ENCODE results near the gene RAD51C.
A peak's percentile ranks its signal among the peaks of the same experiment; 100 is the strongest.
"Not testable (repeated sequence)": the region's sequence is repeated elsewhere in the genome, so short reads cannot be mapped to it uniquely, and the experiment has no call there.

The RAD51C gene

GRCh38 chr17:58688521-58688920 is 3.9 kb upstream of the RAD51C start:
- H3K9me3 ChIP-seq (ENCODE audit: insufficient read depth, low read depth, low read length) = no peaks in the 10 kb centered on the region
- H3K27ac ChIP-seq (ENCODE audit: low read length) = no peak overlapping the region
- no peak overlapping the region for H3K9ac ChIP-seq (ENCODE audit: low read depth, low read length)
- no peak overlapping the region for H3K4me3 ChIP-seq (ENCODE audit: low read length)
- H3K36me3 ChIP-seq (ENCODE audit: insufficient read depth, low read depth, low read length) = no peaks in the 10 kb centered on the region
- no peaks in the 10 kb centered on the region for H3K4me1 ChIP-seq (ENCODE audit: insufficient read depth, low read length)
- no peaks in the 10 kb centered on the region; the same call in 1 of the 2 replicates for H3K27me3 ChIP-seq (ENCODE audit: insufficient read depth, low read length)

DNA sequence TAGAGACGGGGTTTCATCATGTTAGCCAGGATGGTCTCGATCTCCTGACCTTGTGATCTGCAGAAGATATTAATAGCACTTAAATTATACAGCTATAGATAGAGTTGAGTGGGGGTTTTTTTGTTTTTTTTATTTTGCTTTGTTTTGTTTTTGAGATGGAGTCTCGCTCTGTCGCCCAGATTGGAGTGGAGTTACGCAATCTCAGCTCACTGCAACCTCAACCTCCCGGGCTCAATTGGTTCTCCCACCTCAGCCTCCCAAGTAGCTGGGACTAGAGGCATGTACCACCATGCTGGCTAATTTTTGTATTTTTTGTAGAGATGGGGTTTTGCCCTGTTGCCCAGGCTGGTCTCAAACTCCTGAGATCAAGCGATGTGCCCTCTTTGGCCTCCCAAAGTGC is 2.4 kb upstream of the RAD51C start:
- not testable (repeated sequence) for H3K4me3 ChIP-seq (ENCODE audit: low read length); H3K9me3 ChIP-seq (ENCODE audit: insufficient read depth, low read depth, low read length); H3K36me3 ChIP-seq (ENCODE audit: insufficient read depth, low read depth, low read length); H3K27me3 ChIP-seq (ENCODE audit: insufficient read depth, low read length); H3K27ac ChIP-seq (ENCODE audit: low read length); H3K9ac ChIP-seq (ENCODE audit: low read depth, low read length); H3K4me1 ChIP-seq (ENCODE audit: insufficient read depth, low read length)

DNA sequence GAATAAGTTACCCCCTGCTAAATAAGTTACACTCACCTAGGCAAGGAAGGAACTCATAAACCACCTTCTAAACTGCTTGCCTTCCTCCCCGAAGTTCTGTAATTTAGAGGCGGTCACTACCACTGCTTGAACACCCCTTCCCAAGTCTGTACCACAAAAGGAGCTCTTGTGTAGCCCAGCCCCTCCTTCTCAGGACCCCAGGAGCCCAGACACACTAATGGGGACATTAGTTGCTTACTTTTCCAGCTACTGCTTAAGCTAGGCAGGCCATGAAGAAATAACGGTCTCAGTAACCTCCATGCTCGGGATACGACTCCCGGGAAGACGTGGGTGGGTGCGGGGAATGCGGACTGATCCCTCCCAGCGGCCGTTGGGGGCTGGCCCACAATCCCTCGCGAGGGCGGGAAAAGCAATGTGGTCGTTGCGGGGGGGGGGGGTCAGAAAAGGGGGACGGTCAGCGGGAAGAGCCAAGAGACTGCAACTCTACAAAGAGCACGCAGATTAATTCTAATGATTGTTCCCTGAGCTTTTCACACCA is 632 bp upstream of the RAD51C start, which contains the start of gene TEX14:
Gene TEX14, minus strand, starts transcription at position 345 of the 538 bp plus-strand sequence. CDS start 40,044 bp downstream, outside the sequence.
- Histone ChIP-seq H3K9ac (ENCODE audit: low read depth, low read length) (peak within 1 kb of the TSS; percentile 66), H3K27ac (ENCODE audit: low read length) (no peak within 1 kb of the TSS), H3K4me1 (ENCODE audit: insufficient read depth, low read length) (no peaks in the 10 kb centered on the region), H3K27me3 (ENCODE audit: insufficient read depth, low read length) (no peaks in the 10 kb centered on the region; the same call in 1 of the 2 replicates), H3K9me3 (ENCODE audit: insufficient read depth, low read depth, low read length) (no peaks in the 10 kb centered on the region), H3K36me3 (ENCODE audit: insufficient read depth, low read depth, low read length) (0 out of 2 replicates have a peak, but pooled peaks cover 6% of the 10 kb centered on the region), H3K4me3 (ENCODE audit: low read length) (peak within 1 kb of the TSS; percentile 68)

DNA sequence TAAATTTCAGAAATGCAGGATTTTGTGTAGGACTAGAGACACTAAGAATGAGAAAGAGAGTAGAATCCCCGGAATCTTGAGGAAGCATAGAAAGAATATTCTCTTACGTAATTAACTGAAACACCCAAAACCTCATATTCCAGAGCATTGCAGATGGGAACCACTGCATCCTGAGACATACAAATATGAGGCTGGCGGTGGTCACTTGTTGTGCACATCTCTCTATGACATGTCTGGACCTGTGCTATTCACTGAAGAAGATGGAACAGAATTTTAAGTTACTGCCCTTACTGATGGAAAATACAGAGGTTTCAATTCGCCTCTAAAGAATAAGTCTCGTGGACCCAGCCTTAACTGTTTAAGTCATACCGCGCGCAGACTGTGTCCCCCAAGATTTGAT is 806 bp downstream of the RAD51C start:
- Histone ChIP-seq H3K4me3 (ENCODE audit: low read length) (peak overlapping the region; percentile 68), H3K4me1 (ENCODE audit: insufficient read depth, low read length) (no peaks in the 10 kb centered on the region), H3K9ac (ENCODE audit: low read depth, low read length) (peak overlapping the region; percentile 66; the same call in 1 of the 2 replicates), H3K36me3 (ENCODE audit: insufficient read depth, low read depth, low read length) (0 out of 2 replicates have a peak, but pooled peaks cover 6% of the 10 kb centered on the region), H3K27ac (ENCODE audit: low read length) (no peak overlapping the region), H3K27me3 (ENCODE audit: insufficient read depth, low read length) (no peaks in the 10 kb centered on the region; the same call in 1 of the 2 replicates), H3K9me3 (ENCODE audit: insufficient read depth, low read depth, low read length) (no peaks in the 10 kb centered on the region)

GRCh38 chr17:58693751-58694150 is 1.3 kb downstream of the RAD51C start:
- H3K27me3 ChIP-seq (ENCODE audit: insufficient read depth, low read length) = no peaks in the 10 kb centered on the region; the same call in 1 of the 2 replicates
- no peak overlapping the region for H3K4me3 ChIP-seq (ENCODE audit: low read length)
- no peak overlapping the region for H3K27ac ChIP-seq (ENCODE audit: low read length)
- no peaks in the 10 kb centered on the region for H3K9me3 ChIP-seq (ENCODE audit: insufficient read depth, low read depth, low read length)
- H3K4me1 ChIP-seq (ENCODE audit: insufficient read depth, low read length) = no peaks in the 10 kb centered on the region
- no peak overlapping the region for H3K9ac ChIP-seq (ENCODE audit: low read depth, low read length)
- 0 out of 2 replicates have a peak, but pooled peaks cover 6% of the 10 kb centered on the region for H3K36me3 ChIP-seq (ENCODE audit: insufficient read depth, low read depth, low read length)

GRCh38 chr17:58694302-58694701 is 1.9 kb downstream of the RAD51C start:
- Histone ChIP-seq H3K4me3 (ENCODE audit: low read length) (no peak overlapping the region), H3K4me1 (ENCODE audit: insufficient read depth, low read length) (no peaks in the 10 kb centered on the region), H3K9me3 (ENCODE audit: insufficient read depth, low read depth, low read length) (no peaks in the 10 kb centered on the region), H3K27me3 (ENCODE audit: insufficient read depth, low read length) (no peaks in the 10 kb centered on the region; the same call in 1 of the 2 replicates), H3K27ac (ENCODE audit: low read length) (no peak overlapping the region), H3K36me3 (ENCODE audit: insufficient read depth, low read depth, low read length) (0 out of 2 replicates have a peak, but pooled peaks cover 6% of the 10 kb centered on the region), H3K9ac (ENCODE audit: low read depth, low read length) (no peak overlapping the region)

DNA sequence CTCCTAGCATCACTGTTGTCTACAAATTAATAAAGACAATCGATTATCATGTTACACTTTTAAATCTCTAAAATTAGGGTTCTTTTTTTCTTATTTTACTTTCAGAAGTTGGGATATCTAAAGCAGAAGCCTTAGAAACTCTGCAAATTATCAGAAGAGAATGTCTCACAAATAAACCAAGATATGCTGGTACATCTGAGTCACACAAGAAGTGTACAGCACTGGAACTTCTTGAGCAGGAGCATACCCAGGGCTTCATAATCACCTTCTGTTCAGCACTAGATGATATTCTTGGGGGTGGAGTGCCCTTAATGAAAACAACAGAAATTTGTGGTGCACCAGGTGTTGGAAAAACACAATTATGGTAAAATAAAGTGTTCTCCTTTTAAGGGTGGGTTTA is 2.4 kb downstream of the RAD51C start:
- H3K27ac ChIP-seq (ENCODE audit: low read length) = no peak overlapping the region
- H3K9me3 ChIP-seq (ENCODE audit: insufficient read depth, low read depth, low read length) = no peaks in the 10 kb centered on the region
- H3K36me3 ChIP-seq (ENCODE audit: insufficient read depth, low read depth, low read length) = peaks cover 9% of the 10 kb centered on the region; the same call in 1 of the 2 replicates
- H3K9ac ChIP-seq (ENCODE audit: low read depth, low read length) = no peak overlapping the region
- H3K4me3 ChIP-seq (ENCODE audit: low read length) = no peak overlapping the region
- no peaks in the 10 kb centered on the region; the same call in 1 of the 2 replicates for H3K27me3 ChIP-seq (ENCODE audit: insufficient read depth, low read length)
- no peaks in the 10 kb centered on the region for H3K4me1 ChIP-seq (ENCODE audit: insufficient read depth, low read length)

DNA sequence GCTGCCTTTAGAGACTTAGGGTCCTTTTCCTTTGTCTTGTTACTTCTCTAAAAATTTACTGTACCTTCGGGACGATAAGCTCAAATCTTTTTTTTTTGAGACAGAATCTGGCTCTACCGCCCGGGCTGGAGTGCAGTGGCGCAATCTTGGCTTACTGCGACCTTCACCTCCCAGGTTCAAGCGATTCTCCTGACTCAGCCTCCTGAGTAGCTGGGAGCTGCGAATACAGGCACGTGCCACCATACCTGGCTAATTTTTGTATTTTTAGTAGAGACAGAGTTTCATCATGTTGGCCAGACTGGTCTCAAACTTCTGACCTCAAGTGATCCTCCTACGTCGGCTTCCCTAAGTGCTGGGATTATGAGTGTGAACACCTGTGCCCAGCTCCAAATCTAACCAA is 7.4 kb downstream of the RAD51C start:
- Histone ChIP-seq H3K27ac (ENCODE audit: low read length) (no peak overlapping the region), H3K4me3 (ENCODE audit: low read length) (no peak overlapping the region), H3K9me3 (ENCODE audit: insufficient read depth, low read depth, low read length) (no peaks in the 10 kb centered on the region), H3K4me1 (ENCODE audit: insufficient read depth, low read length) (no peaks in the 10 kb centered on the region), H3K9ac (ENCODE audit: low read depth, low read length) (no peak overlapping the region), H3K27me3 (ENCODE audit: insufficient read depth, low read length) (no peaks in the 10 kb centered on the region), H3K36me3 (ENCODE audit: insufficient read depth, low read depth, low read length) (peaks cover 17% of the 10 kb centered on the region)

DNA sequence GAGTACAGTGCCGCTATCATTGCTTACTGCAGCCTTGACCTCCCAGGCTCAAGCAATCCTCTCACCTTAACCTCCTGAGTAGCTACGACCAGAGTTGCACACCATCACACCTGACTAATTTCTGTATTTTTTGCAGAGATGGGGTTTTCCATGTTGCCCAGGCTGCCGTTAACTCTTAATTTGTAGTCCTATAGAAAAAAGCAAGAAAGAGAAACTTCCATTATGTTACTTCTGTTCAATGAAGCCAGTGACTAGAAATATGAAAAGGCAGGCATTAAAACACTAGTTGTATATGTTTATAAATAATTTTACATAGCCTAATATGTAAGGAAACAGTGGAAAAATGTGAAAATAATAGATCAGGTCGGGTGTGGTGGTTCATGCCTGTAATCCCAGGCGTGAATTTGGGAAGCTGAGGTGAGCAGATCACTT is 9.7 kb downstream of the RAD51C start:
- Histone ChIP-seq H3K9me3 (ENCODE audit: insufficient read depth, low read depth, low read length) (no peaks in the 10 kb centered on the region), H3K27me3 (ENCODE audit: insufficient read depth, low read length) (no peaks in the 10 kb centered on the region), H3K4me3 (ENCODE audit: low read length) (no peak overlapping the region), H3K36me3 (ENCODE audit: insufficient read depth, low read depth, low read length) (peaks cover 11% of the 10 kb centered on the region), H3K9ac (ENCODE audit: low read depth, low read length) (no peak overlapping the region), H3K27ac (ENCODE audit: low read length) (no peak overlapping the region), H3K4me1 (ENCODE audit: insufficient read depth, low read length) (no peaks in the 10 kb centered on the region)

- Histone ChIP-seq H3K27me3 (ENCODE audit: insufficient read depth, low read length) (no peaks in the 10 kb centered on the region), H3K36me3 (ENCODE audit: insufficient read depth, low read depth, low read length) (peaks cover 11% of the 10 kb centered on the region), H3K9me3 (ENCODE audit: insufficient read depth, low read depth, low read length) (no peaks in the 10 kb centered on the region), H3K9ac (ENCODE audit: low read depth, low read length) (no peak overlapping the region), H3K4me3 (ENCODE audit: low read length) (no peak overlapping the region), H3K27ac (ENCODE audit: low read length) (no peak overlapping the region), H3K4me1 (ENCODE audit: insufficient read depth, low read length) (no peaks in the 10 kb centered on the region)
Observed at GRCh38 chr17:58702708-58703107, 10.3 kb downstream of the RAD51C start.

DNA sequence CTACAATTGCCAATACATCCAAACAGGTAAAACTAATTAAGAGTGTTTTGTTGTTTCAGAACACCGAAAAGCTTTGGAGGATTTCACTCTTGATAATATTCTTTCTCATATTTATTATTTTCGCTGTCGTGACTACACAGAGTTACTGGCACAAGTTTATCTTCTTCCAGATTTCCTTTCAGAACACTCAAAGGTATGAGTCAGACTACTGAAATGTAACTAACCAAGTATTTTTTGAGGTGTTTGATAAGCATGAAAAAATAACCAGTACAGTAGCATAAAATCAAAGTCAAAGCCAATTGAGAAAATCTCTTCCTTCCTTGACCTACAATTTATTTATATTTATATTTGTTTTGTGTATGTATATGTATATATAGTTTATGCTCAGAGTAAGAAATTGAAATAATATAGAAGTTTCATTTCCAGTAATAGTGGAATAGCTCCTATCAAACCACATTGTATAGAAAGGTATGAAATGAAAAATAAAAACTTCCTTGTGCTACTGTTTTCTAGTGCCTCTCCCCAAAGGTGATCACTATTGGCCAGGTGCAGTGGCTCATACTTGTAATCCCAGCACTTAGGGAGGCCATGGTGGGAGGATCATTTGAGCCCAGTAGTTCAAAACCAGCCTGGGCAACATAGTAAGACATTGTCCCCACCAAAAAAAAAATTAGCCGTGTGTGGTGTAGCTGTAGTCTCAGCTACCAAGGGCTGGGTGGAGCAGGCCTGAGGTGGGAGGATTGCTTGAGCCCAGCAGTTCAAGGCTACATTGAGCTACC is 10.9 kb downstream of the RAD51C start:
- H3K27me3 ChIP-seq (ENCODE audit: insufficient read depth, low read length) = no peaks in the 10 kb centered on the region
- H3K27ac ChIP-seq (ENCODE audit: low read length) = no peak overlapping the region
- no peaks in the 10 kb centered on the region for H3K9me3 ChIP-seq (ENCODE audit: insufficient read depth, low read depth, low read length)
- H3K4me1 ChIP-seq (ENCODE audit: insufficient read depth, low read length) = no peaks in the 10 kb centered on the region
- no peak overlapping the region for H3K4me3 ChIP-seq (ENCODE audit: low read length)
- peaks cover 11% of the 10 kb centered on the region for H3K36me3 ChIP-seq (ENCODE audit: insufficient read depth, low read depth, low read length)
- H3K9ac ChIP-seq (ENCODE audit: low read depth, low read length) = no peak overlapping the region

DNA sequence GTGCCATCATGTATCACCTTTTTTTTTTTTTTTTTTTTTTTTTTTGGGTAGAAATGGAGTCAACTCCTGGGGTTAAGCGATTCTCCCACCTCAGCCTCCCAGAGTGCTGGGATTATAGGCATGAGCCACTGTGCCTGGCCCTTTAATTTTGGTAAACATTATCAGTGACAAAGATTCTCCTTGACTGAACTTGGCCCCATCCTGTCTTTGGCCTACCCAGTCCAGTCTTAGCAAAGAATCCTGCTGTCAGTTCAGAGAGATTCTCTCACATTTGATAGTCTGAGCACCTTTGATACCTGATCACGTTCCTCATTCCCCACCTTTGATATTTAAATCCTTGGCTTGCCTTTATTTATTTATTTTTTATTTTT is 11.5 kb downstream of the RAD51C start:
- H3K36me3 ChIP-seq (ENCODE audit: insufficient read depth, low read depth, low read length) = peaks cover 11% of the 10 kb centered on the region
- no peaks in the 10 kb centered on the region for H3K27me3 ChIP-seq (ENCODE audit: insufficient read depth, low read length)
- no peak overlapping the region for H3K4me3 ChIP-seq (ENCODE audit: low read length)
- H3K27ac ChIP-seq (ENCODE audit: low read length) = no peak overlapping the region
- H3K9me3 ChIP-seq (ENCODE audit: insufficient read depth, low read depth, low read length) = no peaks in the 10 kb centered on the region
- H3K9ac ChIP-seq (ENCODE audit: low read depth, low read length) = no peak overlapping the region
- no peaks in the 10 kb centered on the region for H3K4me1 ChIP-seq (ENCODE audit: insufficient read depth, low read length)

Measured in iPS-20b (cell line).